Activated T-helper 1 cell treated with anti-CD3 and anti-CD28 coated beads, Interleukin-12 subunit alpha, Interleukin-12 subunit beta, Interleukin-2, Interleukin-4 antibody, amounts not matched to agents 30 ng/mL and 10 ng/mL and 1 ng/mL, durations not matched to agents 14 hours and 24 hours and 36 hours (primary cell): ENCODE results near the gene FAM174C. TPM values are rescaled to one million over a fixed set of nuclear protein-coding genes. Genes with fewer than 3 reads are reported as not detected.
A peak's percentile ranks its signal among the peaks of the same experiment; 100 is the strongest.

Experiments
- DNase-seq: peaks from one replicate; pipeline ENCODE4 v3.0.0; 2021; ENCODE audit warnings: low spot score
- H3K27ac Mint-ChIP-seq: one replicate; pipeline ENCODE4 v1.8.0; 2021; ENCODE audit warnings: mild to moderate bottlenecking, mixed read lengths
- H3K27me3 Mint-ChIP-seq: one replicate; pipeline ENCODE4 v1.8.0; 2022; ENCODE audit warnings: mild to moderate bottlenecking, moderate library complexity, mixed read lengths; ENCODE audit not compliant: insufficient read depth
- H3K36me3 Mint-ChIP-seq: one replicate; pipeline ENCODE4 v1.8.0; 2021; ENCODE audit warnings: low read depth, mixed read lengths
- H3K4me1 Mint-ChIP-seq: one replicate; pipeline ENCODE4 v1.8.0; 2021; ENCODE audit warnings: low read depth, mixed read lengths
- H3K4me3 Mint-ChIP-seq: one replicate; pipeline ENCODE4 v1.8.0; 2021; ENCODE audit warnings: mild to moderate bottlenecking, moderate library complexity, mixed read lengths
- H3K9me3 Mint-ChIP-seq: one replicate; pipeline ENCODE4 v1.8.0; 2021; ENCODE audit warnings: mixed read lengths
- intact Hi-C: fragments of 100-400 bp; cut with micrococcal nuclease; formaldehyde crosslinking; loops from one replicate; pipeline ENCODE4 v1.15.1; 2024
- total RNA-seq: library from RNA; stranded (reverse); gene quantifications from 2 replicates; pipeline ENCODE4 v1.2.3, GENCODE V29; 2022

Gene FAM174C
- total RNA-seq, 1 donor from 2014 or later, result 119 TPM

- Mint-ChIP-seq H3K36me3 (peaks cover 49% of the 10 kb centered on the region), H3K27ac (peak overlapping the region; percentile 55), H3K4me3 (peak overlapping the region; percentile 67), H3K4me1 (peaks cover 44% of the 10 kb centered on the region), H3K27me3 (no peaks in the 10 kb centered on the region), H3K9me3 (no peaks in the 10 kb centered on the region)
- DNase-seq, result no peak
- intact Hi-C loops, result no loop called here
These were observed 2.7 kb upstream of the FAM174C start for GRCh38 chr19:1272423-1273262.

DNA sequence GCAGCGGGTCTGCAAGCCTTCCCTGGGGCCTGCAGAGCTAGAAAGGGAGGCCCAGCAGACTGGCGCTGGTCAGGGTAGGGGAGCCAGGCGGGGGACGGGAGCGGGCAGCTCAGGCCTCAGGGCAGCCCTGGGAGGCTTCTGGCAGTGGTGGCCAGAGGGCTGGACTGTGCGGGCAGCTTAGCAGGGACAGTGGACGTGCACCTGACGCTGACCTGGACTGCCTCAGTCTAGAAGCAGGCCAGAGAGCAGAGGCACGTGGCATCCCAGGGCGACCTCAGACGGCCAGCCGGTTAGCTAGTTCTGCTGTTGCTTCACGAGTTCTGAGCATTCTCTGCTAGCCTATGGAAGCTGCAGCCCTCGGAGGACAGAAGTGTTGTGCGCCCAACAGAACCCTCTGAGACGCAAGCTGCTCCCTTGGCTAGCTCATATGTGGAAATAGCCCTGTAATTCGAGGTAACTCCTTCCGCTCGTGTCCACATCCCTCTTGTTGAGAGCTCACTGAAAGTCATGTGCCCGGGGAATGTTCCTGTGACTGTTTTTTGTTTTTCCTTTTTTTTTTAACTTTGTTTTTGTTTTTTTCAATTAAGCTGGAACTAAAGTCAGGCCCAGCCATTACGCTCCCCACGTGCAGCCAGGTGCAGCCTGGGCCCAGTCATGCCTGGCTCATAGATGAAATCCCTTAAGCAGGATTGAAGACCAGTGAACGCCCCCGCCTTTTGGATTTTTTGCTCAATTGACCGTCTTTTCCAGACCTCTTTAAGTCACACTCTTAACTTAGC is 1.9 kb upstream of the FAM174C start:
- H3K36me3 Mint-ChIP-seq, result peaks cover 53% of the 10 kb centered on the region
- no peaks in the 10 kb centered on the region for H3K27me3 Mint-ChIP-seq
- H3K4me1 Mint-ChIP-seq, result peaks cover 38% of the 10 kb centered on the region
- H3K9me3 Mint-ChIP-seq, result no peaks in the 10 kb centered on the region
- H3K4me3 Mint-ChIP-seq, result peak overlapping the region; percentile 68
- intact Hi-C loops, result no loop called here
- H3K27ac Mint-ChIP-seq, result peak overlapping the region; percentile 55
- DNase-seq, result no peak

DNA sequence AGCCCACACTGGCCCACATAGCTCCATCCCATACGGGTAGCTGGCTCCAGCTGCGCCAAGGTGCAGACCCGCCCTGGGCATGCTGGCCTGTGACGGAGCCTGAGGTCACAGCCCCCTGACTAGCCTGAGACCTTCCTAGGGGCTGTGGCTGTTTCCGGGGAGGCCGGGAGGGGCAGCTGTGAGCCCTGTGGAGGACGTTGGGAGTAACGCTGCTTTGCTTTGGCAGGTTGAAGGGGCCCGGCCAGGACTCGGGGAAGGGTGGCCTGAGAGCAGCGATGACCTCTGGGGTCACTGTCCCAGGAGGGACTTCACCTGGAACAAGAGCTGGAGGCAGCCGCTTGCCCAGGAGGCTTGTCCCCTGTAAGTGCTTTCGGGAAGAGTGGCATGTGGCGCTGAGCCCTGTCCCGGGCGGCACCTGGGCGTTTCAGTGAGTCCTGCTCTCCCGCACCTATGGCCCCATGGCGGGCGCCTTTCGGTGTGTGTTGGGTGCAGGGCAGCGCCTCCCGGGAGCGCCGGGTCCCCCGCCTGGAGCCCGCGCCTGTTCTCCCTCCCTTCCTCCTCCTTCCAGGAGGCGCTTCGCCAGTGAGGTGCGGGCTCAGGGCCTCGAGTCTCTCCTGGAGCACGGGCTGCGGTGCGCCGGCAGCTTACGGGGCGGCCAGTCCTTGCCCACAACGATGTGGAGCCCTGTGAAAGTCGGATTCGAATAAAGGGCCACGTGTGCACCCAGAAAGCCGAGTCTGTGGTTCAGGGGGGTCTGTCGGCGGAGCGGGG is 1.1 kb upstream of the FAM174C start:
- peak overlapping the region; percentile 74 for H3K27ac Mint-ChIP-seq
- no peak for DNase-seq
- H3K36me3 Mint-ChIP-seq, result peaks cover 53% of the 10 kb centered on the region
- no peaks in the 10 kb centered on the region for H3K9me3 Mint-ChIP-seq
- H3K4me3 Mint-ChIP-seq, result peak overlapping the region; percentile 68
- intact Hi-C loops, result no loop called here
- H3K27me3 Mint-ChIP-seq, result no peaks in the 10 kb centered on the region
- H3K4me1 Mint-ChIP-seq, result peaks cover 33% of the 10 kb centered on the region

- DNase-seq, result no peak
- peak overlapping the region; percentile 66 for H3K4me3 Mint-ChIP-seq
- intact Hi-C loops, result loop anchor here (1.0 to 5.0 kb wide), 6 partner anchors 79 to 478 kb away; partner anchors contain the start of genes ADAMTSL5, DAZAP1, MBD3 and PTBP1
- H3K9me3 Mint-ChIP-seq, result no peaks in the 10 kb centered on the region
- H3K27ac Mint-ChIP-seq, result peak overlapping the region; percentile 74
- H3K36me3 Mint-ChIP-seq, result peaks cover 55% of the 10 kb centered on the region
- no peaks in the 10 kb centered on the region for H3K27me3 Mint-ChIP-seq
- peaks cover 32% of the 10 kb centered on the region for H3K4me1 Mint-ChIP-seq
These were observed 474 bp upstream of the FAM174C start for GRCh38 chr19:1274852-1275259.

DNA sequence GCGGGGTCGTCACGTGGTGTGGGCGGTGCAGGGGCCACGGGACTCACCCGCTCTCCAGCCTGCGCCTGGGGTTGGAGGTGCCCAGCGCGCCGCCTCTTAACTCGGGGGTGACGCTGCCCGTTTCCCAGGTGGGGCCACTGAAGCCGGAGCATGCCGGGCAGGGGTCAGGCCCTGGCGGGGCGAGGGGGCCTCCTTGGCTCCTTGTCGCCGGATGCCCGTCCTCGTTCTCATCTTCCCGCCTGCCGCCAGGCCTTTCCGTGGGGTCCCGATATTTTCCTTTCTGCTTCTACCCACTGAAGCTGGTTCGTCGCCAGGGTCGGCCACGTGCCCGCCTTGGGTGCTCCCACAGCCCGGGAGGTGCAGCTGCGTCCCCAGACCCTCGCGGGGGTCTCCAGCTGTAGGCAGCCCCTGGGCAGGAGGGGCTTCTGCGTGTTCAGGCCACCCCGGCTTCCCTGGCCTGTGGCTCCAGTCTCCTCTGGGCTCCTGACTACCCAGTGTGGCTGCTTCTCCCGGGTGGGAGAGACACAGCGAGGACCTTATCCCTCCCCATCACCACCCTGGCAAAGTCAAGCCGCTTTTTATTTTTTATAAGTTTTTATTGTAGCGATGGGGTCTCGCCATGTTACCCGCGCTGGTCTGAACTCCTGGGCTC is 772 bp downstream of the FAM174C start:
- DNase-seq, result no peak
- H3K4me1 Mint-ChIP-seq, result peaks cover 19% of the 10 kb centered on the region
- peak overlapping the region; percentile 97 for H3K27ac Mint-ChIP-seq
- peak overlapping the region; percentile 93 for H3K4me3 Mint-ChIP-seq
- peaks cover 49% of the 10 kb centered on the region for H3K36me3 Mint-ChIP-seq
- no peaks in the 10 kb centered on the region for H3K27me3 Mint-ChIP-seq
- intact Hi-C loops, result loop anchor here (1.0 to 5.0 kb wide), 6 partner anchors 78 to 479 kb away; partner anchors contain the start of genes ADAMTSL5, DAZAP1, MBD3 and PTBP1
- no peaks in the 10 kb centered on the region for H3K9me3 Mint-ChIP-seq

DNA sequence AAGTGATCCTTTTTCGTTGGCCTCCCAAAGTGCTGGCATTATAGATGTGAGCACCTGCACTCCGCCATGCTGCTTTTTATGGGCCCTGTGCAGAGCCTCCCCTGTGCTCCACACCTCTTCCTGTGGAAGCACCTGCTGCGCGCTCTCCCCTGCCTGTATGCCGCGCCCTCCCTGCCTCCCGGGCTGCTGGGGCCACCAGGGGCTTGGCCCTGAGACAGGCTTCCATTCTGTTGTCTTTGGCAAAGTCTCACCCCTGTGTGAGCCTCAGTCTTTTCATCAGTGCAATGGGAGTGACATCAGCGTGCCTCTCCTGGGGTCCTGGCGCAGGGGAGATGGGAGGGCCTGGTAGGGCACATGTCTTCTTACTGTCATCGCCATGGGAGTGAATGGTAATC is 1.3 kb downstream of the FAM174C start:
- H3K4me3 Mint-ChIP-seq, result peak overlapping the region; percentile 93
- peaks cover 15% of the 10 kb centered on the region for H3K4me1 Mint-ChIP-seq
- intact Hi-C loops, result loop anchor here (5.0 kb wide), 3 partner anchors 236 to 376 kb away; partner anchors contain the start of genes ADAMTSL5, MBD3 and TCF3
- peak overlapping the region; percentile 97 for H3K27ac Mint-ChIP-seq
- no peaks in the 10 kb centered on the region for H3K27me3 Mint-ChIP-seq
- peaks cover 44% of the 10 kb centered on the region for H3K36me3 Mint-ChIP-seq
- H3K9me3 Mint-ChIP-seq, result no peaks in the 10 kb centered on the region
- DNase-seq, result no peak

DNA sequence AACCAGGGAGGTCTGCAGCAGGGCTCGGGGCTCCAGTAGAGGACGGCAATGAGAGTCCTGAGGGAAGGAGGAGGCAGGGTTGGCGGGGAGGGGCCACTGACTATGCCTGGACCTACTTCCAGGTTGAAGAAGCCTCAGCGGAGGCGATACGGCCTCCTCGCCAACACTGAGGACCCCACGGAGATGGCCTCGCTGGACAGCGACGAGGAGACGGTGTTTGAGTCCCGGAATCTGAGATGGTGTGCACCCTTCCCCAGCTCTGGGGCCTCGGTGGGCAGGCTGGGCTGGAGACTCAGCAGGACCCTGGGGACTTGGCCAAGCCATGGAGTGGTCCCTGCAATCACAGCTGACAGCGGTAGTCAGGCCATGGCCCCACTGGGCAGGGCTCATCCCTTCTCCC is 1.7 kb downstream of the FAM174C start:
- DNase-seq, result no peak
- intact Hi-C loops, result loop anchor here (5.0 kb wide), 3 partner anchors 235 to 375 kb away; partner anchors contain the start of genes ADAMTSL5, MBD3 and TCF3
- H3K4me1 Mint-ChIP-seq, result peaks cover 15% of the 10 kb centered on the region
- no peaks in the 10 kb centered on the region for H3K27me3 Mint-ChIP-seq
- H3K9me3 Mint-ChIP-seq, result no peaks in the 10 kb centered on the region
- H3K27ac Mint-ChIP-seq, result peak overlapping the region; percentile 97
- peaks cover 40% of the 10 kb centered on the region for H3K36me3 Mint-ChIP-seq
- peak overlapping the region; percentile 93 for H3K4me3 Mint-ChIP-seq

GRCh38 chr19:1278074-1278473 is 2.7 kb downstream of the FAM174C start:
- Mint-ChIP-seq H3K36me3 (peaks cover 31% of the 10 kb centered on the region), H3K4me1 (peaks cover 7% of the 10 kb centered on the region), H3K4me3 (peak overlapping the region; percentile 49), H3K27me3 (no peaks in the 10 kb centered on the region), H3K27ac (no peak overlapping the region), H3K9me3 (no peaks in the 10 kb centered on the region)
- intact Hi-C loops, result loop anchor here (5.0 kb wide), 3 partner anchors 234 to 374 kb away; partner anchors contain the start of genes ADAMTSL5, MBD3 and TCF3
- DNase-seq, result no peak

GRCh38 chr19:1278713-1279660 is 3.7 kb downstream of the FAM174C start:
- Mint-ChIP-seq H3K4me1 (peaks cover 6% of the 10 kb centered on the region), H3K36me3 (peaks cover 24% of the 10 kb centered on the region), H3K9me3 (no peaks in the 10 kb centered on the region), H3K4me3 (peak overlapping the region; percentile 75), H3K27ac (no peak overlapping the region), H3K27me3 (peaks cover 1% of the 10 kb centered on the region)
- intact Hi-C loops, result loop anchor here (1.0 to 5.0 kb wide), 4 partner anchors 93 to 373 kb away; partner anchors contain the start of genes ADAMTSL5, MBD3 and TCF3
- DNase-seq, result no peak

DNA sequence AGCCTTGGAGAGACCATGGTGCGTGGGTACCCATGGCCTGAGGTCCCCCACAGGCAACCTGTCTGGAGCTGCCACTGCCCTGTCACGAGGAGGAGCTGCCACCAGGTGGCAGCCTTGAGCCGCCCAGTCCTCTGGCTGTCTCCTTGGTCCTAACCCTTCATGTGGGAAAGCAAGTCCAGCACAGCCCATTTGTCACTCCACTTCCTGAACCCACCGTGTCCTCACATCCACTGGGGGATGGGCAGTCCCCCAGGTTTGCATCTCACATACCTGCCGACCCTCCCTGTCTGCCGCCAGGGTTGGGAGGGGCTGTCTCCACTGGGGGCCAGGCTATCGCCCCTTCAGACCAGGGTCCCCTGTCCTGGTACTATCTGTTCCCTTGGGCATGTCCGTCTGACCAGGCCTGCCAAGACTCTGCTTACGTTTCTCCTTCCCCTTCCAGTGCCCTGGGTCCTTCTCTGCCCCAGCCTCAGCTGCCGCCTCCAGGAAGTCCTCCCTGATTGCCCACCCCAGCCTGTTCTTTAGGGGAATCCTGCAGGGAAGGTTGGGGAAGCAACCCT is 4.5 kb downstream of the FAM174C start:
- peaks cover 20% of the 10 kb centered on the region for H3K36me3 Mint-ChIP-seq
- peak overlapping the region; percentile 75 for H3K4me3 Mint-ChIP-seq
- peak overlapping the region; percentile 79 for H3K27ac Mint-ChIP-seq
- H3K4me1 Mint-ChIP-seq, result peaks cover 6% of the 10 kb centered on the region
- peak; percentile 71 for DNase-seq
- peaks cover 10% of the 10 kb centered on the region for H3K27me3 Mint-ChIP-seq
- no peaks in the 10 kb centered on the region for H3K9me3 Mint-ChIP-seq
- intact Hi-C loops, result loop anchor here (1.0 to 5.0 kb wide), 4 partner anchors 92 to 372 kb away; partner anchors contain the start of genes ADAMTSL5, MBD3 and TCF3
